ENCODE results near the gene SNCAIP.
"Not testable (repeated sequence)": the region's sequence is repeated elsewhere in the genome, so short reads cannot be mapped to it uniquely, and the experiment has no call there.

Gene SNCAIP

GRCh38 chr5:122316656-122317055 lies 4.6 kb downstream of the SNCAIP start:
- DNase-seq, result peak; percentile 82

- no peak for DNase-seq
Measured at GRCh38 chr5:122319897-122320296, 7.9 kb downstream of the SNCAIP start.

GRCh38 chr5:122321921-122322320 lies 9.9 kb downstream of the SNCAIP start:
- DNase-seq, result peak; percentile 29

GRCh38 chr5:122322801-122323548 lies 10.9 kb downstream of the SNCAIP start:
- DNase-seq, result no peak

- no peak for DNase-seq
Measured at GRCh38 chr5:122323738-122324137, 11.7 kb downstream of the SNCAIP start.

GRCh38 chr5:122327110-122327509 lies 15.1 kb downstream of the SNCAIP start:
- DNase-seq, result peak; percentile 43

GRCh38 chr5:122330881-122331280 lies 18.8 kb downstream of the SNCAIP start:
- no peak for DNase-seq

- no peak for DNase-seq
Measured at GRCh38 chr5:122332599-122333555, 20.8 kb downstream of the SNCAIP start.

GRCh38 chr5:122333564-122333963 lies 21.5 kb downstream of the SNCAIP start:
- no peak for DNase-seq

- DNase-seq, result no peak
Measured at GRCh38 chr5:122339591-122339990, 27.6 kb downstream of the SNCAIP start.

GRCh38 chr5:122341087-122341486 lies 29.1 kb downstream of the SNCAIP start:
- no peak for DNase-seq

GRCh38 chr5:122342256-122342655 lies 30.2 kb downstream of the SNCAIP start:
- DNase-seq, result no peak

- no peak for DNase-seq
Measured at GRCh38 chr5:122346897-122347581, 35.0 kb downstream of the SNCAIP start.

GRCh38 chr5:122350496-122350895 lies 38.5 kb downstream of the SNCAIP start:
- DNase-seq, result no peak

GRCh38 chr5:122351416-122352157 lies 39.5 kb downstream of the SNCAIP start:
- no peak for DNase-seq

GRCh38 chr5:122352331-122352730 lies 40.3 kb downstream of the SNCAIP start:
- DNase-seq, result no peak

GRCh38 chr5:122353361-122353760 lies 41.3 kb downstream of the SNCAIP start:
- not testable (repeated sequence) for DNase-seq

GRCh38 chr5:122354293-122354692 lies 42.3 kb downstream of the SNCAIP start:
- DNase-seq, result no peak

GRCh38 chr5:122355324-122355723 lies 43.3 kb downstream of the SNCAIP start:
- DNase-seq, result no peak

- no peak for DNase-seq
Measured at GRCh38 chr5:122356855-122357254, 44.8 kb downstream of the SNCAIP start.

GRCh38 chr5:122358372-122358979 lies 46.4 kb downstream of the SNCAIP start:
- DNase-seq, result no peak

- no peak for DNase-seq
Measured at GRCh38 chr5:122362361-122362760, 50.3 kb downstream of the SNCAIP start.

Data from NCI-H345 (cell line).